Mesothelial cell of epicardium (in vitro differentiated cells): ENCODE measurements around the gene ADSL. TPM values are rescaled to one million over a fixed set of nuclear protein-coding genes. Genes with fewer than 3 reads are reported as not detected.

Source experiments
- DNase-seq, 2 experiments: peaks; one replicate each; pipeline ENCODE4 v3.0.0; 2021; ENCODE audit warnings: low spot score in 2 of 2; ENCODE audit not compliant: unreplicated experiment in 2 of 2
- H3K27ac Mint-ChIP-seq: 2 replicates; pipeline ENCODE4 v1.8.0; 2021; ENCODE audit warnings: mixed read lengths
- H3K27me3 Mint-ChIP-seq: 2 replicates; pipeline ENCODE4 v1.8.0; 2021; ENCODE audit warnings: low read depth, mixed read lengths
- H3K36me3 Mint-ChIP-seq: 2 replicates; pipeline ENCODE4 v1.8.0; 2021; ENCODE audit warnings: mixed read lengths
- H3K4me1 Mint-ChIP-seq: 2 replicates; pipeline ENCODE4 v1.8.0; 2021; ENCODE audit warnings: mixed read lengths
- H3K4me3 Mint-ChIP-seq: 2 replicates; pipeline ENCODE4 v1.8.0; 2021; ENCODE audit warnings: mild to moderate bottlenecking, moderate library complexity, mixed read lengths
- H3K9me3 Mint-ChIP-seq: 2 replicates; pipeline ENCODE4 v1.8.0; 2021; ENCODE audit warnings: mixed read lengths
- total RNA-seq: library from RNA; stranded (reverse); gene quantifications from 3 replicates; pipeline ENCODE4 v1.2.1, GENCODE V29; 2021
- TF ChIP-seq, protein P1 (sequence below): fragments of 200-600 bp; sonication (generic); IDR thresholded peaks from one replicate; pipeline ENCODE4 v1.5.0; 2021; ENCODE audit warnings: antibody characterized with exemption; ENCODE audit not compliant: unreplicated experiment

ADSL gene
- total RNA-seq, 1 donor from 2014 or later, result 73.4 TPM

DNA sequence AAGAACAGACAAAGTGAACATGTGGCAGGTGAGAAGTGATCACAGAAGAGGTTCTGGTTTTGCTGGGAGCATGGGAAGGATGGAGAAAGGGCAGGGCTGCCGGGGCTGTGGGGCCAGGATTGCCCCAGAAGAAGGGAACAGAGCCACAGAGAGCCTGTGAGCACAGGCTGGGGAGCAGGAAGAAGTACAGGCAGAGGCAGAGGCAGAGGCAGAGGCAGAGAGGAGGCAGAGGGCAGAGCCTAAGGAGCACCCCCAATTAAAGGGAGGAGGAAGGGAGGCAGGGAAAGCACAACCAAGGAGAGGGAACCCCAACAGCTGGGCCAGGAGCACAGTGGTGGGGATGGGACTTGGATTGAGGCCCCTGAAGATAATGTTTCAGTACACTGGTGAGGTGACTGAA is 75.6 kb downstream of the ADSL start:
- Mint-ChIP-seq H3K4me1 (no peaks in the 10 kb centered on the region), H3K36me3 (peaks cover 23% of the 10 kb centered on the region), H3K4me3 (no peak overlapping the region), H3K27ac (peak overlapping the region; percentile 2), H3K27me3 (no peaks in the 10 kb centered on the region), H3K9me3 (no peaks in the 10 kb centered on the region)
- no peak for DNase-seq
- TF ChIP-seq, protein P1, sequence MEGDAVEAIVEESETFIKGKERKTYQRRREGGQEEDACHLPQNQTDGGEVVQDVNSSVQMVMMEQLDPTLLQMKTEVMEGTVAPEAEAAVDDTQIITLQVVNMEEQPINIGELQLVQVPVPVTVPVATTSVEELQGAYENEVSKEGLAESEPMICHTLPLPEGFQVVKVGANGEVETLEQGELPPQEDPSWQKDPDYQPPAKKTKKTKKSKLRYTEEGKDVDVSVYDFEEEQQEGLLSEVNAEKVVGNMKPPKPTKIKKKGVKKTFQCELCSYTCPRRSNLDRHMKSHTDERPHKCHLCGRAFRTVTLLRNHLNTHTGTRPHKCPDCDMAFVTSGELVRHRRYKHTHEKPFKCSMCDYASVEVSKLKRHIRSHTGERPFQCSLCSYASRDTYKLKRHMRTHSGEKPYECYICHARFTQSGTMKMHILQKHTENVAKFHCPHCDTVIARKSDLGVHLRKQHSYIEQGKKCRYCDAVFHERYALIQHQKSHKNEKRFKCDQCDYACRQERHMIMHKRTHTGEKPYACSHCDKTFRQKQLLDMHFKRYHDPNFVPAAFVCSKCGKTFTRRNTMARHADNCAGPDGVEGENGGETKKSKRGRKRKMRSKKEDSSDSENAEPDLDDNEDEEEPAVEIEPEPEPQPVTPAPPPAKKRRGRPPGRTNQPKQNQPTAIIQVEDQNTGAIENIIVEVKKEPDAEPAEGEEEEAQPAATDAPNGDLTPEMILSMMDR, result no peak

DNA sequence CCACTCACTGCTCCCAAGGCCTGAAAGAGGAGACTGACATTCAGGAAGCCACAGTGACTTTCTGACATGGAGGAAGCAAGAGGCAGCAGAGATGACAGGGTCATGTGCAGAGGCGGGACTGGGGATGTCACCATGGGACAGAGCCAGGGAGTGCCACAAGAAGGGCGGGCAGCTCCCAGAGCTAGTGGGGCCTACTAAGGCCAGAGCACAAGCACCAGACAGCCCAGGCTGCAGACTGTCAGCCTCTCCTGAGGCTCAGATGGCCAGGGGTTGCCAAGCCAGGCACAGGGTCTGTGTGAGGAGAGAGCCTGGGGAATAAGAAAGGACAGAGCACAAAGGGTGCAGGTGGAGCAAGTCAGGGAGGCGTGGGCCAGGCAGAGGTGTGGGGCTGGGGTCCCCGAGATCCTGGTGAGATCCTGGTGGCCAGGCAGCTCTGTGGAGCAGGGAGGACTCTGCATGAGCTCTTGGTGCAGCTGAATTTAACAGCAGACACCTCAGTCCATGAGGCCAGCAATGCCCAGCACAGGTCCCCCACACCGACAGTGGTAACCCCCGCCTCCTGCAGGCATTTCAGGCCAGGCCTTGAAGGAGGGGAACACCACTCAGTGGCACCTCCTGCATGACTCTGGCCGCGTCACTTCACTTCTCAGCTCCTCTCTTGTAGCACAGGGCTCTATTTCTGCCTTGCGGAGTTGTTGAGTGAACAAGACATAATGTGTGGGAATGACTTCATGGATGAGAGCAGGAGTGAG is 76.4 kb downstream of the ADSL start:
- TF ChIP-seq, protein P1, result no peak
- H3K9me3 Mint-ChIP-seq, result no peaks in the 10 kb centered on the region
- DNase-seq, result no peak
- no peaks in the 10 kb centered on the region for H3K27me3 Mint-ChIP-seq
- no peak overlapping the region for H3K4me3 Mint-ChIP-seq
- peaks cover 23% of the 10 kb centered on the region for H3K36me3 Mint-ChIP-seq
- H3K27ac Mint-ChIP-seq, result no peak overlapping the region
- no peaks in the 10 kb centered on the region for H3K4me1 Mint-ChIP-seq

DNA sequence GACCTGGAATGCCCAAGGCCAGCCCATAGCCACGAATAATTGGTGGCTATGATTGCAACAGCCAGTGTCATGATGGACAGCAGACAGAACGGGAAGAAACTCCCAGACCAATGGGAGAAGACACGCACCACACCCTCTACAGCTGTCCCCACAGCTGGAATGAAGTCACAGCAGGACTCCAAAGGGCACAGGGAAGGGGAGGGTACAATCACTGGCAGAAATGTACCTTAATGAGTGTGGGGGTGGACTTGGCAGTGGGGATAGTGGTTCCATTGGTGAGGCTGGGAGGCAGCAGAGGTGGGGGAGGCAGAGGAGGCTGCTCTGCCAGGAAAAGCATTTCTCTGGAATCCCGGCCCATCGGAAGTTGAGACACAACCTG is 77.0 kb downstream of the ADSL start:
- Mint-ChIP-seq H3K27me3 (no peaks in the 10 kb centered on the region), H3K36me3 (peaks cover 23% of the 10 kb centered on the region), H3K4me3 (no peak overlapping the region), H3K4me1 (no peaks in the 10 kb centered on the region), H3K9me3 (no peaks in the 10 kb centered on the region), H3K27ac (no peak overlapping the region)
- no peak for DNase-seq
- TF ChIP-seq, protein P1, result no peak

DNA sequence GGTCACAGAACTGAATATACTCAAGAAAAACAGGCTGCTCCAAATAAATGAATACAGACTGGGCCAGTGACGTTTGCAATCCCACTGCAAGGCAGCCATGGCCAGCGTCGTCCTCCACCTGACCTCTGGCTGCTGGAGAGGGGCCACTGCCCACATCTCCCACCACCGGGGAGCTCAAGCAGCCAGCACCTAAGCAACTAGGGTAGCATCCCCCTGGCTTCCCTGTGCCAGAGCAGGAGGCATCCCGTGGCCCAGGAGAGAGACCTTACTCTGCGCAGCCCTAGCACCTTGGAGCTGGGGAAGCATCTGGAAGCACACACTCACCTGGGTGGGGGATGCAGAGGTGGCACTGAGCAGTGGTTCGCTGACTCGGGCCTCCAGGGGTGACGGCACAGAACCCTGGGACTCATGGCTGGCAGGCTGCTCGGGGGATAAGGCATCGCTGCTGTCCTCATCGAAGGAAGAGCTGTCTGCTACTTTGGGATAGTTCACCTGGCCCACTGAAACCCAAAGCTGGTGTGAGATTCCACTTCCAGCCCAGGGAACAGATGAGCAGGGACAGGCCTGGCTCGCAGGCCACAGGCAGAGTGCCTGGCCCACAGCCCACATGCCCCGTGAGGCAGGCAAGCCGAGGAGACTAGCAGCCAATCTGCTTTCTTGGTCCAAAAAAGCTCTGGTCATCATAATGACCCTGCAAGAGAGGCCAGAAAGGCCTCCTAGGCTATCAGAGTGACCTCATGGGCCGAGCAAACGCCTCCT is 77.8 kb downstream of the ADSL start:
- H3K27ac Mint-ChIP-seq, result no peak overlapping the region
- TF ChIP-seq, protein P1, result no peak
- no peaks in the 10 kb centered on the region for H3K4me1 Mint-ChIP-seq
- H3K27me3 Mint-ChIP-seq, result no peaks in the 10 kb centered on the region
- H3K4me3 Mint-ChIP-seq, result no peak overlapping the region
- no peaks in the 10 kb centered on the region for H3K9me3 Mint-ChIP-seq
- DNase-seq, result no peak
- peaks cover 29% of the 10 kb centered on the region for H3K36me3 Mint-ChIP-seq

DNA sequence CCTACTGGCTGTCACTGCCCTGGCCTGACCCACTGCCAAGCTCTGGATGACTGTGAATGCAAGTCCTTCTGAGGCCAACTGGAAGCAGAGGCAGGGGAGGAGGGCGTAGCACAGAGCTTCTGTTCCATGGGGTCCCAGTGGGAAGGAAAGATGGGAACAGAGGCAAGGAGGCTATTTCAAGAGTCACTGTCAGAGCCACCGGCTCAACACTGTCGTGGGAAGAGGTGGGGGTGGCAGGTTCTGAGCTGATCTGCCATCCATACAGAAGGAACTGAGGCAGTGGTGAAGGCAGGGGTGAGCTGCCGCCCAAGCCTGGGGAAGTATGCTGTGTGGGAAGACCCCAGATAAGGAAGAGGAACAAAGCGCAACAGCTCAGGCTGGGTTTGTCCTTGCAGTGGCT is 78.8 kb downstream of the ADSL start:
- Mint-ChIP-seq H3K9me3 (no peaks in the 10 kb centered on the region), H3K4me3 (no peak overlapping the region), H3K36me3 (peaks cover 29% of the 10 kb centered on the region), H3K4me1 (no peaks in the 10 kb centered on the region), H3K27ac (no peak overlapping the region), H3K27me3 (no peaks in the 10 kb centered on the region)
- DNase-seq, result no peak
- TF ChIP-seq, protein P1, result no peak
